ENCODE data around the gene TBK1. TPM values are rescaled to one million over a fixed set of nuclear protein-coding genes. Genes with fewer than 3 reads are reported as not detected.

TBK1 gene
- total RNA-seq, 1 donor from 2014 or later, result 19.2 TPM

- no peaks in the 10 kb centered on the region for H3K27me3 Mint-ChIP-seq
- TF ChIP-seq CTCF (conservative IDR thresholded peaks at IDR 0.05), result no peak
- no peak for DNase-seq (ENCODE audit: extremely low spot score, unreplicated experiment)
- H3K36me3 Mint-ChIP-seq, result peaks cover 22% of the 10 kb centered on the region
- peak overlapping the region; percentile 96 for H3K27ac Mint-ChIP-seq
- peaks cover 27% of the 10 kb centered on the region for H3K4me1 Mint-ChIP-seq (ENCODE audit: unreplicated experiment)
- peak overlapping the region; percentile 92 for H3K4me3 Mint-ChIP-seq
- H3K9me3 Mint-ChIP-seq, result no peaks in the 10 kb centered on the region
Measured at GRCh38 chr12:64452559-64453329, 824 bp downstream of the TBK1 start.

GRCh38 chr12:64455506-64455905, 3.6 kb downstream of the TBK1 start:
- TF ChIP-seq CTCF (conservative IDR thresholded peaks at IDR 0.05), result no peak
- Mint-ChIP-seq H3K27ac (no peak overlapping the region), H3K9me3 (no peaks in the 10 kb centered on the region), H3K4me3 (no peak overlapping the region), H3K27me3 (no peaks in the 10 kb centered on the region), H3K4me1 (ENCODE audit: unreplicated experiment) (peaks cover 32% of the 10 kb centered on the region), H3K36me3 (peaks cover 30% of the 10 kb centered on the region)
- no peak for DNase-seq (ENCODE audit: extremely low spot score, unreplicated experiment)

DNA sequence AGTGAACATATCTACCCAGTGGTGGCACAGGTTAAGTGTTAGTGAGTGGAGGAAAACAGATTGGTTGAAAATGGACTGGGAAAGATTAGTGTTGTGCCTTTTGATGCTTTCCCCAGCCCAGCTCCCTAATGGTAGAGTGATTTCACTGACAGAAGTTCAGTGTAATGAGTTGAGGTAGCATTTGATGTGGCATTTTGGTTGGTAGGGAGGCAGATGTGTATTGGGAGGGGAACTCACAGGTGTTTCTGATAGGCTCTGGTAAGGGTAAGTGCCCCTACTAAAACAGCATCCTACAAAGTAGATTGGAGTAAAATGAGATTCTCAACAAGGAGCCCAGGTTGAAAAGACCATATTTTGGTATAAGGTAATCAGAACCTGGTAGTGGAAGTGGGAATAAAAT, 4.2 kb downstream of the TBK1 start:
- Mint-ChIP-seq H3K4me1 (ENCODE audit: unreplicated experiment) (peaks cover 26% of the 10 kb centered on the region), H3K9me3 (no peaks in the 10 kb centered on the region), H3K27me3 (no peaks in the 10 kb centered on the region), H3K36me3 (peaks cover 30% of the 10 kb centered on the region), H3K4me3 (no peak overlapping the region), H3K27ac (no peak overlapping the region)
- no peak for TF ChIP-seq CTCF (conservative IDR thresholded peaks at IDR 0.05)
- no peak for DNase-seq (ENCODE audit: extremely low spot score, unreplicated experiment)

DNA sequence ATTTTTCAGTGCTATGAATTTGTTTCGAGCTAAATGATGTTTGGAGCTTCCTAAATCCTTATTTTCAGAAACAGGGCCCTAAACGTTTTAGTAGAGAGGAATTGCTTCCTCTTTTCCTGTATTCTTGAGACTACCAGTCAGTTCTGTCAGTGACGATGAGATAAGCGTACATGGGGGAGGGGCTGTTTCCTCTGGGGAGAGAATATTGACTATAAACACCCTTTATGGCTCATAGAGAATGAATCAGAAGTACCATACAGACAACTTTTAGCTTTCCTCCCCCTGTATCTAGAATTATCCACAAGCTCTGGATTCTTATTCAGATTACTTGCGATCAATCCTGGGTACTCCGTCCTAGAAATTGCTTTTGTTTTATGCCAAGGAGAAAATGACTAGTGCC, 5.1 kb downstream of the TBK1 start:
- no peak for TF ChIP-seq CTCF (conservative IDR thresholded peaks at IDR 0.05)
- Mint-ChIP-seq H3K27ac (no peak overlapping the region), H3K4me1 (ENCODE audit: unreplicated experiment) (peaks cover 20% of the 10 kb centered on the region), H3K36me3 (peaks cover 30% of the 10 kb centered on the region), H3K4me3 (no peak overlapping the region), H3K27me3 (no peaks in the 10 kb centered on the region), H3K9me3 (no peaks in the 10 kb centered on the region)
- no peak for DNase-seq (ENCODE audit: extremely low spot score, unreplicated experiment)

GRCh38 chr12:64457466-64457865, 5.5 kb downstream of the TBK1 start:
- Mint-ChIP-seq H3K4me3 (no peak overlapping the region), H3K4me1 (ENCODE audit: unreplicated experiment) (peaks cover 20% of the 10 kb centered on the region), H3K36me3 (peaks cover 30% of the 10 kb centered on the region), H3K9me3 (no peaks in the 10 kb centered on the region), H3K27me3 (no peaks in the 10 kb centered on the region), H3K27ac (no peak overlapping the region)
- DNase-seq (ENCODE audit: extremely low spot score, unreplicated experiment), result no peak
- TF ChIP-seq CTCF (conservative IDR thresholded peaks at IDR 0.05), result no peak

Data from type B pancreatic cell (in vitro differentiated cells).